GM18526 (cell line): ENCODE measurements around the gene AKT1.
A peak's percentile ranks its signal among the peaks of the same experiment; 100 is the strongest.

ENCODE experiments used
- POLR2A ChIP-seq: IDR thresholded peaks from 3 replicates; pipeline ENCODE4 v1.6.1; 2011; ENCODE audit not compliant: insufficient read length; ENCODE audit errors: extremely low read depth

The AKT1 gene

DNA sequence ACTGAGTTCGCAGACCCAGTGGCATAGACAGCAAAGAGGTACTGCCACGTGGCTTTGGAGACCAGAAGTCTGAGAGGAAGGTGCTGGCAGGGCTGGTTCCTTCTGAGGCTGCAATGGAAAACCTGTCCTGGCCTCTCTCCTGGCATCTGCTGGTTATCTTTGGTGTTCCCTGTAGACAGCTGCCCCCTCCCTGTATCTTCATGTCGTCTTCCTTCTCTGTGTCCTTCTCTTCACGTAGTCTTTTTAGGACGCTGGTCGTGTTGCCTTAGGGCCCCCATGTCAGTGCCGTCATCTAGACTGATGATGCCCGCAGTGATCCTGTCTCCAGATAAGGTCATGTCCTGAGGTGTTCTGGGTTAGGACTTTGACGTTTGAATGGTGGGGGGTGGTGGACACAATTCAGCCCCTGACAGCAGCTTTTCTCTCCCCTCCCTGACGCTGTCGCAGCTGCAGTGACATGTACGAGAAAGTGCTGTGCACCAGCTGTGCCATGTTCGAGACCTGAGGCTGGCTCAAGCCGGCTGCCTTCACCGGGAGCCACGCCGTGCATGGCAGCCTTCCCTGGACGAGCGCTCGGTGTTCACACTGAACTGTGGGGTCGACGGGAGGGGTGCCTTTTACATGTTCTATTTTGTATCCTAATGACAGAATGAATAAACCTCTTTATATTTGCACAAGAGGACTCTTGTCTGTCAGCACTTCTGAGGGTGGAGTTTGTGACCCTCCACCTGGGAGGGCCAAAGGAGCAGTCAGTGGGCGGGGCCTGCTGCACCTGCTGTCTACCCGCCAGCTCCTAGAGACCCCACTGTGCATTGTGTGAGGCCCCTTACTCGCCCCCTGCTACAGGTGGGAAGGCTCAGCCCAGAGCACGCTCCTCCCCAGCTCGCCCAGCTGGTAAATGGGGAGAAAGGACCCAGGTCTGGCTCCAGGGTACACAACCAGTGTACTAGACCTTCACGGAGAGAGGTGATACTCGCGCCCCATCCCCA is 36.3 kb downstream of the AKT1 start:
- no peak for TF ChIP-seq POLR2A

DNA sequence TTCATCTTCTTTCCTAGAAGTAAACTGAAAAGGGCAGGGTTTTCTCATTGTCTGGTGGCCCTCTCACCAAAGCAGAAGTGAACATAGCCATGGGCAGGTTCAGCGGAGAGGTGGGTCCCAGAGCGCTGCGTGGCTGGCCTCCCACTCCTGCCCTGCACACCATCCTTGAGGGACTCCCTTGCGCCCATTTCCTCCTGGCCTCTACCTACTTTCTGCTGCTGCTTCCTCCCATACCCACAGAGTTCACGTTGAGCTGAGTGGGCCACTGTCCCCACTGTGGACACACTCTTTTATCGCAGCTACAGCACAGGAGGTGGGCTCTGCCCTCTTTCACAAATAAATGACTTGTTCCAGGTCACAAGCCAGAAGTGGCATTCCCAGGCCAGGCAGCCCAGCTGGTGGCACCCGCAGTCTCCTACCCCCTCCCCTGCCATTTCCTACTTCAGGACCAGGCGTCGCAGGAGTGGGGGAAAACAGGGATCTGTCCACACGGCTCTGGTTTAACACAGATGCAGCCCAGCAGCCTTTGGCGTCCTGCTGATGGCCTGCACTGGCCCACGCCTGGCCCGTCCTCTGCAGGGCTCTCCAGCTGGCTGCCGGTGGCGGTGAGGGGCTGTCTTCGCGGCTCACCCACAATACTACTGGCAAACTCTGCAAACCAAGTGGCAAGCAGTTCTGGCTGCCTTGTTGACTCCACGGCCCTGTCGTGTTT is 37.7 kb downstream of the AKT1 start:
- no peak for TF ChIP-seq POLR2A

DNA sequence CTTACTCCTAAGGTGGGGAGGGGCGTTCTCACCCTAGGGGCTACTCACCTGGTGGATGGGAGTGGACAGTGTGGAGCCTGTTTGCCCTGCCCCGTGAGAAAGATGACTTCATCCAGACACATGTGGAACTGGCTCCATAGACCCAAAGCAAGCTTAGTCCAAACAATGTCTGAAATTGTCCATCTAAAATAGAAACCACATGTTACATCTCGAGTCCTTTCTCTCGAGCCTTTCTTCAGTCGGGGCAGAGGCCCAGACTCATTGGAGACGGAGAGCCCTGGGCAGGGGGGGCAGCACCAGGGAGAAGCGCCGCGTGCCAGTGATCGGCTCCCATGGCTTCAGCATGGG is 38.3 kb downstream of the AKT1 start:
- no peak for TF ChIP-seq POLR2A

DNA sequence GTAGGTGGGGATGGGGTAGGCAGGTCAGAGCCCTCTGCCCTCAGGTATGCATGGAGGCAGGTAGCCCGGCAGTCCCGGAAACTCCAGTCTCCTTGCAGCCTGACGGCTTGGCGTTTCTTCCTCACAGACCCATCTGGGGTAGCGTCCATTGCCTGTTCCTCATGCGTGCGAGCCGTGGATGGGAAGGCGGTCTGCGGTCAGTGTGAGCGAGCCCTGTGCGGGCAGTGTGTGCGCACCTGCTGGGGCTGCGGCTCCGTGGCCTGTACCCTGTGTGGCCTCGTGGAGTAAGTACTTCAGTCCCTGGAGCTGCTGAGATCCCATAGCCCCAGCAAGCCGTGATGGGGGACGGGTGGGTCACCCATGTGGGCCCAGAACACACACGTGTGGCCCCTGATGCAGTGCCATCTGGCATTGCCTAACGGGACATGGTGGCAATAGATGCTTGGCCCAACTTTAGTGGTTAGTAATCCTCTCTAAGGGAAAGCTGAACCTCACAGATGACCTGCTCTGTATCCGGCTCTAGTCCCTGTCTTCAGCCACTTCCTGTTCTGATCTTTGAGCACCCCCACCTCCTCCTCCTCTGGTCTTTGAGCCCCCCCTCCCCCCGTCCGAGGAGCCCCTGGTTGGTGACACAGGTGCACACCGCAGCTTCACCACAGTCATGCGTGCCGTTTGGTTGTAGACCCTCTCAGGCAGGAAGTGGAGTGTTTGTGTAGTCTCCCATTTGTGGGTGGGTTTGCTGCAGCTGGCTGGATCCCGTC is 38.9 kb downstream of the AKT1 start:
- TF ChIP-seq POLR2A: no peak

DNA sequence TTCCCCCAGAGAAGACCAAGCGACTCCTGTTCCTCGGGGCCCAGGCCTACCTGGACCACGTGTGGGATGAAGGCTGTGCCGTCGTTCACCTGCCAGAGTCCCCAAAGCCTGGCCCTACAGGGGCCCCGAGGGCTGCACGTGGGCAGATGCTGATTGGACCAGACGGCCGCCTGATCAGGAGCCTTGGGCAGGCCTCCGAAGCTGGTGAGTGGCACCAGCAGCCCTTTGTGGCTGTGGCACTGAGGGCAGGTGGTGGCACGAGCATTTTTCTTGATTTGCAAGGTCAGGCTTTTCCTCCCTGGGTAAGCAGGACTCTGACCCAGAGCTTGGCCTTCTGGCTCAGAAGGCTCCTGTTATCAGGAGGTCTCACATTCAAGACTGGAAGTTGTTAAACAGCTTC is 39.9 kb downstream of the AKT1 start:
- no peak for TF ChIP-seq POLR2A

DNA sequence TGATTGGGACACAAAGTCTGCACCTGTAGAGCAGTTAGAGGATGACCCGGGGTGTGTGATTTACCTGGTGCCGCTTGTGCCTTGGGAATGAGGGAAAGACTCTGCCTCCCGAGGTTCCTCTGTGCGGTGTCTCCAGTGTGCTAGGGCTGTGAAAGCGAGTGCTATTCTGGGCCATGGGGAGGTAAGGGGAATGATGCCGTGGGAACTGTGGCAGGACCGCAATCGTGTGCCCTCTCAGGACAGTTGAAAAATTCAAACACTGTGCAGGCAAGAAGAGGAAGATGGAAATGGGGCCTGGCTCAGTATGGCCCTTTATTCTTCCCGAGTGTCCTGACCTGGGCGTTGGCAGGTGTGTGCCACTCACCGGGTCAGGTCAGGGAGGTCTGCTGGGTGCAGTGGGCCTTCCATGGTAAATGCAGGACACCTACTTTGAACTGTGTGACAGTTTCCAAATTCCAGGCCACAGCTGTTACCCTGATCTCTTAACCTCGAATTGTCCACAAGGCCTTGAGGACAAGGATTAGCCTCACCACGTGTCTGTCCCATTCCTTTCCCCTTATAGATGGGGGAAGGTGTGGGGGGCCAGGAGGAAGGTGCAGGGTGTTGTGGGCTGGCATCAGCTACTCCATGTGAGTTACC is 41.2 kb downstream of the AKT1 start:
- TF ChIP-seq POLR2A: no peak

DNA sequence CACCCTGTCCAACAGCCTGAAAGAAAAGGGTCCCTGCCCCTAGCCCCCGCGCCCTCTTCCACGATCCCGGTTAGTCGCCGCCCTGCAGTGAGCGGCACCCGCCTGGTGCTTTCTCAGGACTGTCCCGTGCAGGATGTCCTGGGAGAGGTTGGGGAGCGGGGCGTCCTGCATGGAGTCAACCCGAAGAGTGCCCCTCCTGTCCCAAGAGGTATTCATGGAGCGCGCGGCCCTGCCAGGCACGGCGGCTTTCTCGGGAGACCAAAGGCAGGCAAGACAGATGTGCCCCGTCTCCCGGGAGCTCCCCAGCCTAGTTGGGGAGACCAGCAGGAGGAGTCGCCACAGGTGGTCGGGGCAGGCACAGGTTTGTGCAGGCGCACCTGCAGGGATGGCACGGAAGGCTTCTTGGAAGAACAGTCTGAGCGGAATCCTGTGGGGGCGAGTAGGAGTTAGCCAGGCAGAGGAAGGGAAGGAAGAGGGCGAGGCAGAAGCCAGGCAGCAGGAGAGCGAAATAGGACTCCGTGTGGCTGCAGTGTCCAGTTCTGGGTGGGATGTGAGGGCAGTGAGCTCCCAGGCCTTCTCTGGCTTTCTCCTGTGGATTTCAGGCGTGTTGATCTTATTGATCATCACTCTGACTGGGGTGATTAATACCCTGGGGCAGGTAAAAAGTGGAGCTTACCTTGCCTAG is 41.9 kb downstream of the AKT1 start:
- TF ChIP-seq POLR2A: no peak

DNA sequence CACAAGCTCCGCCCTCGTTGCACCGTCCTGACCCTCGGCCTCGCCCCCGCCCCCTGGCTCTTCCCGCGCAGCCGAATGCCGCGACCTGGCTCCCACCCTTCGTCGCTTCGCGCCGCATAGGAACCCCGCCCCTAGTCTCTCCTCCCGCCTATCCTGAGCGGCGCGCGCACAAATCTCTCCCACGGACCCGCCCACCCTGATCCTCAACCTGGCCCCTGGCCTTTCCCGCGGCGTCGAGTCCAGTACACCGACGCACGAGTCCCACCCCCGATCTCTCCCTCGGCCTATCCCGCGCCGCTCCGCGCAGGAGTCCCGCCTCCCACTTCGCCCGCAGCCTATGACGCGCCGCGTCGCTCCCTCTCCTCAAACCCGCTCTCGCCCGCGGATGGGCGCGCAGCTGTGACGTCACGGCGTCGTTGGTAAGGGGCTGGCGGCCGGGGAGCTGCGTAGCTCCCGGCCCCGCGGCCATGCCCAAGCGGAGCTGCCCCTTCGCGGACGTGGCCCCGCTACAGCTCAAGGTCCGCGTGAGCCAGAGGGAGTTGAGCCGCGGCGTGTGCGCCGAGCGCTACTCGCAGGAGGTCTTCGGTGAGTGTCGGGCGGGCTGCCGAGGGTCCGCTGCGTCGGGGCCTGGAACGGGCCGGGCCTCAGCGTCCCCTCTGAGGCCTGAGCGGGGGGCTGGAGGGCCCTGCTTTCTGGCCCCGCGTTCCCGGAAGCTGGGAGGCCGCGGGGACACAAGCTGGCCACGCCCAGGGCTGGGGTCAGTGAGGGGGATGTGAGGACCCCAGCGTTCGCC is 42.6 kb downstream of the AKT1 start, which contains the start of gene SIVA1:
Gene SIVA1, plus strand, starts transcription at position 413 of the 793 bp plus-strand sequence. Its CDS starts 55 bp downstream, at position 468.
- TF ChIP-seq POLR2A: peak; percentile 86

DNA sequence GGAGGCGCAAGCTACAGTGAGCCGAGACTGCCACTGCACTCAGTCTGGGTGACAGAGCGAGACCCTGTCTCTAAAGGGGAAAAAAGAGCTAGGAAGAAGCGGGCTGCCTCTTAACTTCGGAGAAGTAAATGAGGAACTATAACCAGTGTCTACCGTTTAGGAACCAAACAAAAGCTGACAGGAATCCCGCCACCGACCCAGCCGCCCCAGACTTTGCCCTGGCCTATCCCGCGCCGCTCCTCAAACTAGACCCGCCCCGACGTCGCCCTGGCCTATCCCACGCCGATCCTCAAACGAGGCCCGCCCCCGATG is 43.2 kb downstream of the AKT1 start:
- TF ChIP-seq POLR2A: peak; percentile 21

DNA sequence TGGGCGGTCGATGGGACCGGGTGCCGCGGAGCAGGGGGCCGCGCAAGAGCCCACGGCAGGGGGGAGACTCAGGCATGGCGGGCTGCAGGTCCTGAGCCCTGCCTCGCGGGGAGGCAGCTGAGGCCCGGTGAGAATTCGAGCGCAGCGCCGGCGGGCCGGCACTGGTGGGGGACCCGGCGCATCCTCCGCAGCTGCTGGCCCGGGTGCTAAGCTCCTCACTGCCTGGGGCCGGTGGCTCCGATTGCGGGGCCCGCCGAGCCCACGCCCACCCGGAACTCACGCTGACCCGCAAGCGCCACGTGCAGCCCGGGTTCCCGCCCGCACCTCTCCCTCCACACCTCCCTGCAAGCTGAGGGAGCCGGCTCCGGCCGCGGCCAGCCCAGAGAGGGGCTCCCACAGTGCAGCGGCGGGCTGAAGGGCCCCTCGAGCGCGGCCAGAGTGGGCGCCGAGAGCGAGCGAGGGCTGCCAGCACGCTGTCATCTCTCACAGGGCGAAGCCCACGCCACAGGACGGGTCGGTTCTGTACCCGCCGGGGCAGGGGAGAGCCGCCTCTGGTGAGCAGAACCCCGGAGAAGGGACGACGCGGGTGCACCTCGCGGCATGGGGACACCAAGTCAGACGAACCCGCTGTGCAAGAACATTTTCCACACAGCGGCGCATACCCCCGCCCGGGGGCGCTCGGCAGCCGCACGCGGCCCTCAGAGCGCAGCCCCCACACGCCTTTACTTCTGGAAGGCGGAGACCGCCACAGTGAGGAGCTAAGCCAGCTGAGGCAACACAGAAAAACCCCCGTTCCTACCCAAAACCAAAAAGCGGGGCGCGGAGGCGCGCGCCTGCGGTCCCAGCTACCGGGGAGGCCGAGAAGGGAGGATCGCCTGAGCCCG is 43.8 kb downstream of the AKT1 start:
- no peak for TF ChIP-seq POLR2A

DNA sequence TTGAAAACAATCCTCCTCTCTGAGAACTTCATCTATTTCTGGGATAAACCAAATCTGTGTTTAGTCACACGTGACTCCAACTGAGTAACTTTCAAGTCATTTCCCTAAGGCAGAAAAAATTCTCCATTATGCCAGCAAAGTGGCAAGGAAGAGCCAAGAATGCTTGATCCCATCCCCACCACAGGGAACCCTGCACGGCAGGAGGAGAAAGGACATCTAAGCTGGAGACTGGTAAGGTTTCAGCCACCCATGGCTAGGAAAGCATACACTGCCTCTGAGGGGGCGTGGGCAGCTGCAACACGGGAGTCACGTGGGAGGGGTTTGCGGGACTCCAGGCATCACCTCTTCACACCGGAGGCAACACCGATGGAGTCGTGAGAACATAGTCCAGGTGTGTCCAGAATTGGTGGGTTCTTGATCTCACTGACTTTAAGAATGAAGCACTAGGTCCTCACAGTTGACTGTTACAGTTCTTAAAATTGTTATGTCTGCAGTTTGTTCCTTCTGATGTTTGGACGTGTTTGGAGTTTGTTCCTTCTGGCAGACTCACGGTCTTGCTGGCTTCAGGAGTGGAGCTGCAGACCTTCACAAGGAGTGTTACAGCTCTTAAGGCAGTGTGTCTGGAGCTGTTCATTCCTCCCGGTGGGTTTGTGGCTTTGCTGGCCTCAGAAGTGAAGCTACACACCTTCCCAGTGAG is 45.3 kb downstream of the AKT1 start:
- no peak for TF ChIP-seq POLR2A

DNA sequence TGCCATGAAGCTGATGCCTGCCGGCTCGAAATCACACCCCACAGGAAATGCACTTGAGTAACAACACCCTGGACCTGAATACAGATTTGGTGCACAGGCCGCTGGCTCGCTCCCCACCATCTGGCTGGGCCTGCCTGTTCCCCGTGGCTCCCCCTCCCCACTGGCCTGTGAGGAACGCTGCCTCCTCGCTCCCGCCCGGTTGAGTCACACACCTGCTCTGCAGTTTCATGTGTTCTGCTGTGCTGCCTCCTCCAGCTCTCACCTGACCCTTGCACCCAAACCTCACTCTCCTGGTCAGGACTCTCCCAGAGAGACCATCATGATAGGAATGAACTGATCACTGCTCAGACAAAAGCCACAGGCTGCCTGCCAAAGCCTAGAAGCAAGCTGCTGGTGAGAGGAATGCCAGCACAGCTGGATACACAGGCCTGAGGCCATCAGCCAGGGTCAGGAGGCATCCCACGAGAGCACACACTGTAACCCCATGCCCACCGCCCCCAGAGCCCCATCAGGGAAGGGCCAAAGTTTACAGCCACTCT is 46.4 kb downstream of the AKT1 start:
- TF ChIP-seq POLR2A: no peak
